NCI-H2171 (cell line): Measurements from ENCODE around the gene SH3PXD2A.
A peak's percentile ranks its signal among the peaks of the same experiment; 100 is the strongest.

Experiments
- DNase-seq: peaks from one replicate; lab custom pipeline; 2025; lab: John Stamatoyannopoulos, UW

Gene SH3PXD2A

GRCh38 chr10:103722632-103723031 is 132.7 kb downstream of the SH3PXD2A start:
- no peak for DNase-seq

DNA sequence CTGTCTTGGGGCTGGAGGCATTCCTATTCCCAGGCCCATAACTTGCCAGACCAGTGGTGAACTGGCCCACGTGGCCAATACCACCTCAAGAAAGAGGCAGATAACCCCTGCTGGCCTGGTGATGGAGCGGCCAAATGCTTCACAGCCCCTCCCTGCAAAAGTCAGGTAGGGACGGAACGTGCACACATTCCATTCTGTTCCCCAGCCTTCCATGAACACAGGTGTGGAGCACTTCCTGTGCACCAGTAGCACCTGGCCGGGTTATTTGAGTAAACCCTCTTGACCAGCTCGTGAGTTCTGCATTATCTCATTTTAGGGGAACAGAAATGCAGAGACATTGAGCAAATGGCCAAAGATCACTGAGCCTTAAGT is 134.4 kb downstream of the SH3PXD2A start:
- DNase-seq: no peak

GRCh38 chr10:103720328-103720963 is 134.9 kb downstream of the SH3PXD2A start:
- DNase-seq: no peak

- no peak for DNase-seq
These were observed 136.3 kb downstream of the SH3PXD2A start for GRCh38 chr10:103719036-103719435.

DNA sequence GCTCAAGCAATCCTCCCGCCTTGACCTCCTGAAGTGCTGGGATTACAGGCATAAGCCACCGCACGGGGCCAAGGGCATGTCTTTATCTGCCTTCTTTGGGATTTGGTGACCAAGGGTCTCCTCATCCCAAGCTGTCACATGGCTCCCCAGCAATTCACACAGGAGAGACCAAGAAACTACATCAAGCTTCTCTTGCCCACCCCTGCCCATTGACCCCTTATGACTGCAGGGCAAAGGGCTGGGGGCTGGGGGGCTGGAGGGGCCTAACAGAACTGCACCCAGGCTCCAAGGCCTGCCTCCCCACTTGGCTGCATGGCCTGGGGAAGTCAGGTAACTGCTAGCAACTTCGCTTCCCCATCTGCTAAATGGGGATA is 137.1 kb downstream of the SH3PXD2A start:
- DNase-seq: no peak

DNA sequence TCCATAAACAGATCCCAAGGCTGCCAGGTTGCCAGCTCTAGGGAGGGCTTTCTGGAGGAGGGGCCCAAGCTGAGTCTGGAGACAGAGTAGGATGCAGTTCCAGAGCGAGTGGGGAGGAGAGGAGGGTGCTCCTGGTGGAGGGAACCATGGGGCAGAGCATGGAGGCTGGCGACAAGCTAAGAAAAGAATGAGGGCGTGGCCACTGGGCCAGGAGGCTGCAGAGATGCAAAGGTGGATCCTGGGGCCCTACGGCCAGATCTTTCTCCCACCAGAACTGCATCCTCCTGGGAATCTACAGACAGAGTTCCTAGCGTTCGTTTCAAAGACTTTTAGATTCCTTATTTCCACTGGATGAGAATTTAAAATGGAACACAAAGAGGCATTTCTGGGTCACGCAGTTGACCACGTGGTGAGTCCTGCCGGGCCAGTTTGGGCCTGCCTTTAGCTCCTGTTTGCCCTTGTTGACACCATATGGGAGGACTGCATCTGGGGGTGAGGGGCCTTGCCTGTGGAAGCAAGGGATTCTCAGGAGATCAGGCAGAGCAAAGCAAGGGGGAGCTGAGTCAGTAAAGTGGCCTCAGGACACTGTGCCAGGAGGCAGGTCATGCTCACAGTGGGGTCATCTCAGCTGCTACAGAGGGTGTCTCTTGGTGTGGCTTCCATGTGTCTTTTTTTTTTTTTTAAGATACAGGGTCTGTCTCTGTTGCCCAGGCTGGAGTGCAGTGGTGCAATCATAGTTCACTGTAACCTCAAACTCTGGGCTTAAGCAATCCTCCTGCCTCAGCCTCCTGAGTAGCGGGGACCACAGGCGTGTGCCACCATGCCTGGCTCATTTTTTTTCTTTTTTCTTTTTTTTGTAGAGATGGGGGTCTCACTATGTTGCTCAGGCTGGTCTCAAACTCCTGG is 137.8 kb downstream of the SH3PXD2A start:
- peak; percentile 33 for DNase-seq

DNA sequence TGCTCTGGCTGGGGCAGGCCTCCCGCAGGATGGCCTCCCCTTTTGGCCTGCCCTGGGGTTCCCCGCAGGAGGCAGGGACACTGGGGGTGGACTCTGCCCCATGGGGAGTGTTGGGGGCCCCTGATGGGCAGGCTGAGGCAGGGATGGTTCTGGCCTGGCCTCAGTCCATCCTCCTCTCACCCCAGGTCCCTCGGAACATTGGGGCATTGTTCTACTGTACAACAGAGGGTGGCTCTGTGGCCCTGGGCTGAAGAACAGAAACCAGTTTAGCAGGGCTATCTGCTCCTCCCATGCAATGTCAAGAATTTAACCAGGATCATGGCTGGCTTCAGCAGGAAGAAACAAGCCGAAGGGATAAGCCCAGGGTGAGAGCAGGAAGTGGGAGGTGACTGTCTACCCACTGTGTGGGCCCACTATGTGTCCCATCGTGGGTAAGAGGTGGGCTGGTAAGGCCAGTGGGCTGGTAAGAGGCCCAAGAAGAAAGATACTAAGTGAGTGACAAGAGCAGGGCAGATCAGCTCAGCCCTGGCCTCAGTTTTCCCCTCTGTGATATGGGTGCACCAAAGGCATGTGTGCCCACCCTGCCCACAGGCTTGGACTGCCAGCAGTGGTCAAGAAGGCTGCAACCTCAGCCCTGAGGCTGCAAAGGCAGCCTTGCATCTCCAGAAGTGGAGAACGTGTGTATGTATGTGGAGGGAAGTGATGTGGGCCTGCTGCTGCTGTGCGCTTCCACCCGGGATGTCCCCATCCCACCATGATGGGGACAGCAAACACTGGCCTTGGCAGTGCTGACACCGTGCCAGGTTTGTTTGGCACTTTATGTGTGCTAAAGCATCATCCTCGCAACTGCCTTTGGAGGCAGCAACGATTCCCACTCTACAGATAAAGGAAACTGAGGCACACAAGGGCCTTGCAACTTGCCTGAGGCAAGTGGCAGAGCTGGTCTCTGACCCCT is 138.9 kb downstream of the SH3PXD2A start:
- DNase-seq: no peak

DNA sequence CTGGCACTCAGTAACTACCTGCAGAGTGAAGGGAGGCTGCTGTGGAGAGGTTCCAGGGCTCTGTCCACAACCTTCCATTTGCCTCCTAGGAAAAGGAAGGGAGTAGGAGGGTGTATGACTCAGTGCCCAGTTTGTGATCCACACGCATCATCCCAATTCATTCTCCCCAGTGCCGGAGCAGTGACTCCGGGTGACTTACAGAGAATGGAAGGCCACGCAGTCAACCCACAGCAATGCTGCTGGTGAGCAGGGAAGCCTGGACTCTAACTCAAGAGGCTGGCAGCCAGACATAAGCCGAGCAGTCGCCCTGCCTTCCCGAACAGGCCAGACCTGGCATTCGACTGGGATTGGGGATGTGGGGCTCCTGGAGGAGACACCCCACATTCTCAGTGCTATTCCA is 139.9 kb downstream of the SH3PXD2A start:
- DNase-seq: no peak

- DNase-seq: no peak
These were observed 141.0 kb downstream of the SH3PXD2A start for GRCh38 chr10:103714232-103714891.

- no peak for DNase-seq
These were observed 141.7 kb downstream of the SH3PXD2A start for GRCh38 chr10:103713676-103714075.

- DNase-seq: no peak
These were observed 142.4 kb downstream of the SH3PXD2A start for GRCh38 chr10:103712898-103713498.

GRCh38 chr10:103712146-103712545 is 143.2 kb downstream of the SH3PXD2A start:
- DNase-seq: no peak

- DNase-seq: no peak
These were observed 143.9 kb downstream of the SH3PXD2A start for GRCh38 chr10:103711351-103711994.

GRCh38 chr10:103710490-103710889 is 144.9 kb downstream of the SH3PXD2A start:
- DNase-seq: no peak

DNA sequence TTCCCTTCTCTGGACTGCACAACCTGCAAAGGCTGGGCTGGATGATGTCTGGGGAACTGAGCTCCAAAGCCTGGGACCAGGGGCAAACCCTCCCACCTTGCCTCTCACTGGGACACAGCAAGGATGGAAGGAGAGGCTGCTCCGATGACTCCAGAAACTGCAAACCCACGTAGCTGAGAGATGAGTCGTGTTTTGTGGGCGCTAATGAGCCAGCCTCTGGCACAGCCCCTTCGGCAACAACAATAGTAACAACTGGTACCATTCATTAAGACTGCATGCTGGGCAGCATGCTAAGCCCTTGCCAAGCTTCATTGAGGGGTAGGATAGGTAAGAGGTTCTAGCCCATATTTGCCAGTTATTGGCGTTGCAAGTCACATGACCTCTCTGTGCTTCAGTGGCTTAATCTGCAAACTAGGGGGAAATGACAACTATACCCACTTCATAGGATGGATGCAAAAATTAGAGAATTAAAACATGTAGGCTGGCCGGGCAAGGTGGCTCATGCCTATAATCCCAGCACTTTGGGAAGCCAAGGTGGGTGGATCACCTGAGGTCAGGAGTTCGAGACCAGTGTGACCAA is 145.9 kb downstream of the SH3PXD2A start:
- DNase-seq: no peak

DNA sequence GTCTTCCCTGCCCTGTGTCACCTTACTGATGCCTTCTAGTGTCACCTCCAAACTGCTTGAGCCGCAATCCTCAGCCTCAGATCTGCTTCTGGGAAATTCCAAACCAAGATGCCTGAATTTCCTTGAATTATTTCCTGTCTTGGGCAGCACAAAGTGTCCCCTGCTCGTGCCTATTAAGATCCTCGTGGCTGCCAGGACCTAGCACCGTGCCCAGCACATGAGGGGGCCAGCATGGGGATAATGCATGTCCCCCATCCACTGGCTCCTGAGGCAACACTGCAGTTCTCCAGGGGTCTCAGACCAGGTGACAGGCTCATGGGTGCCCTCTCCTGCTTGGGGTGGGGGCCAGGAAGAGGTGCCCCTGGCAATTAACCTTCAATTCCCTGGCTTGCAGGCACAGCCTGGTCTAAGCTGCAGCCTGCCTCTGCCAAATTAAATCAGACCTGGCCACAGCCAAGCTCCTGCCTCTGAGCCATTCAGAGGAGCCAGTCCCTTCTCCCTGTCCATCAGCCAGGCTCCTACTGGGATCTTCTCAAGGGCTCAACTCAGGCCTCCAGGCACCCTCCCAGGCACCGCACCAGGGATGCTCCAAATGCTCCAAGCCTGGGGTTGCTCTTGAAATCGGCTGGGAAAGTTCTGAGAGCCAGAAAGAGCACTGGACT is 146.6 kb downstream of the SH3PXD2A start:
- no peak for DNase-seq

GRCh38 chr10:103707956-103708626 is 147.3 kb downstream of the SH3PXD2A start:
- DNase-seq: no peak

DNA sequence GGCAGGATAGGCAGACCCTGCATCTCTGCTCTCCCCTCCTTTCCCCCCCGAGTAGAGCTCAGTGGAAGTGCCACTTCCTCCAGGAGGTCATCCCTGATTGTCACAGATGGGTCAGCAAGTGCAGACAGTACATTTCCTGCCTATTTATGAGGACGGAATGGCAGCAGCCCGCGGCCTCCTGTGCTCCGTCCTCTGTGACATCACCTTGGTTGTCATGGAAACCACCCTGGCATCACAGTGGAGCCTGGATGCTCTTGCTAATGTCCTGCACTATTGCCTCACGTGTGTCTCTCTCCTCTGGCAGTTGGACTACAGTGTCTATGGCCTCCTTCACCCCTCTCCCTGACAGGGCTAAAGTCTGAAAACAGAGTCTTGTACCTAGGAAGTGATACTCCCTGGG is 148.6 kb downstream of the SH3PXD2A start:
- no peak for DNase-seq

- DNase-seq: no peak
These were observed 149.3 kb downstream of the SH3PXD2A start for GRCh38 chr10:103706047-103706446.
